ENCODE data around the gene KANK4.
A peak's percentile ranks its signal among the peaks of the same experiment; 100 is the strongest.

DNA sequence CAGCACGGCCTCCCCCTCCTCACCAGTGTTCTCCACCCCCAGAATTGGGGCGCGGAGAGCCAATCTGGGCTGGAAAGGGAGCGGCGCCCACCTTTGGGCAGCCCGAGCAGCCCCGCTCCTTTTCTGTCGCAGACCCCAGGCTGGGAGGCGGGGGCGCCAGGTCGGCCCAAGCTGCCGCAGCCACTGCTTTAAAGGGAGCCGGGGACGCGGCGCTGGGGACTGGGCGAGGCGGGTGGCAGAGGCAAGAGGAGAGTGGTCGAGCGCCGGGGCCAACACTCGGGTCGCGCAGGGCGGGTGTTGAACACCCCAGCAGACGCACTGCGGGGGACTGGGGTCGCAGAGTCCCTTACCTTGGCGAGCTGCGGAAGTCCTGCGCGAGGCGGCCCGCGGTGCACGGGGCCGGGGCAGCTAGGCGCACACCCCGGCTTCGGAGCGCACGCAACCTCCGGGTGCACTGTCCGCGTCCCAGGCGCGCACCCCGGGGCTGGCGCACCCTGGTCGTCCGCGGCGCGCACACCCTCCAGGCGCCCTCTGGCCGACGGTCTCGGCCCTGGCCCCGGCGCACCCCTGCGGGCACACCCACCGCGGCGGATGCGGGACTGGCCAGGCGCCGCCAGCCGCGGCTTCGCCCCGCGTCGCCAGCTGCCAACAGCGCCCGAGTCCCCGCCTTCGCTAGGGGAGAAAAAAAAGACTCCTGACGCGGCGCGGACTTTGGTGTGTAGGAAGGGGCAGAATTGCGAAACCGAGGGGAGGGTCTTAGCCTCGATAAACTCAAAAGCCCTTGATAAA lies at the start of gene KANK4:
- TF ChIP-seq, protein P1, sequence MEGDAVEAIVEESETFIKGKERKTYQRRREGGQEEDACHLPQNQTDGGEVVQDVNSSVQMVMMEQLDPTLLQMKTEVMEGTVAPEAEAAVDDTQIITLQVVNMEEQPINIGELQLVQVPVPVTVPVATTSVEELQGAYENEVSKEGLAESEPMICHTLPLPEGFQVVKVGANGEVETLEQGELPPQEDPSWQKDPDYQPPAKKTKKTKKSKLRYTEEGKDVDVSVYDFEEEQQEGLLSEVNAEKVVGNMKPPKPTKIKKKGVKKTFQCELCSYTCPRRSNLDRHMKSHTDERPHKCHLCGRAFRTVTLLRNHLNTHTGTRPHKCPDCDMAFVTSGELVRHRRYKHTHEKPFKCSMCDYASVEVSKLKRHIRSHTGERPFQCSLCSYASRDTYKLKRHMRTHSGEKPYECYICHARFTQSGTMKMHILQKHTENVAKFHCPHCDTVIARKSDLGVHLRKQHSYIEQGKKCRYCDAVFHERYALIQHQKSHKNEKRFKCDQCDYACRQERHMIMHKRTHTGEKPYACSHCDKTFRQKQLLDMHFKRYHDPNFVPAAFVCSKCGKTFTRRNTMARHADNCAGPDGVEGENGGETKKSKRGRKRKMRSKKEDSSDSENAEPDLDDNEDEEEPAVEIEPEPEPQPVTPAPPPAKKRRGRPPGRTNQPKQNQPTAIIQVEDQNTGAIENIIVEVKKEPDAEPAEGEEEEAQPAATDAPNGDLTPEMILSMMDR (optimal IDR thresholded peaks at IDR 0.05 in 1 of 3, IDR thresholded peaks at IDR 0.05 in 1 of 3, conservative IDR thresholded peaks at IDR 0.05 in 1 of 3; ENCODE audit: extremely low read depth in 1 of 3, insufficient read depth in 2 of 3, low read length in 3 of 3), result no peak
- peak; percentile 3 for TF ChIP-seq EZH2 (IDR thresholded peaks at IDR 0.05; ENCODE audit: low read length)

Data from keratinocyte (primary cell).